ENCODE results near the gene RUNX1.

DNA sequence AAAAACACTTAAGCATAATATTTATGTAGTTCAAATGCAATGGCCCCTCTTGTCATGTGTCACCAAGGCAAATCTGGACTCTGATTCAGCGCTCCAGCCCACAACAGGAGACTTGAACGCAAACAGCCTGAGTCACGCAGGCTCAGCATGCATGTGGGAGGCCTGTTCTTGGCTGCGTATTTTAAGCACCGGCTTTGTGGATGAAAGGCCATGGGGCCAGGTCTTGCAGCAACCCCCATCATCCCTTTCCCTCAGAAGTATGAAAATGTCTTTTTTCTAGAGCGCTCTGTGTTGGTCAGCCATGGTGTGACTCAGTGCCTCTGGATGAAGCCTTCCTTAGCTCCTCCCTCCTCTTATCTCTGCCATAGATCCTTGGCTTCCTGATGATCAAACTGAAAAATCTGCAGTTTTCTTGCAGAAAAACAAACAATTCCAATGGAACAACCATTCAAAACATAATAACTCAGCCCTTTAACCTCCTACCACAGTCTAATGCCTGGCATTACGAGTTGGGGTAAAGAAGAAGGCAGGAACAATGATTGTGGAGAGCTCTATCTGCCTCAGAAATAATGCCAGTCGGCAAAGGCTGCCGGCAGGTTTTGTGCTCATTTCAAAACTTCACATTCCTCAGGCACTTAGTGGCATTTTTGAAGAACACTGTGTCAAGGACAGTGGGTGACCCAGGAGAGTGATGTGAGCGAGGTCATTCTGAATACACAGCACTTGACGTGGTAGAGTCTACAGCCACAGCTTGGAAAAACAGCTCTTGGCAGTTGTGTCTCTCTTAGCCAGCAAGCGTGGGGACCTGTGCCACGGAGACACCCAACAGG, 212.8 kb downstream of the RUNX1 start:
- TF ChIP-seq RELA (IDR thresholded peaks at IDR 0.05; ENCODE audit: borderline replicate concordance, partially characterized antibody) (no peak), ZNF592 (IDR thresholded peaks at IDR 0.05) (no peak), FOXM1 (IDR thresholded peaks at IDR 0.05; ENCODE audit: low read depth, low read length) (no peak)
- TF ChIP-seq, protein P1, sequence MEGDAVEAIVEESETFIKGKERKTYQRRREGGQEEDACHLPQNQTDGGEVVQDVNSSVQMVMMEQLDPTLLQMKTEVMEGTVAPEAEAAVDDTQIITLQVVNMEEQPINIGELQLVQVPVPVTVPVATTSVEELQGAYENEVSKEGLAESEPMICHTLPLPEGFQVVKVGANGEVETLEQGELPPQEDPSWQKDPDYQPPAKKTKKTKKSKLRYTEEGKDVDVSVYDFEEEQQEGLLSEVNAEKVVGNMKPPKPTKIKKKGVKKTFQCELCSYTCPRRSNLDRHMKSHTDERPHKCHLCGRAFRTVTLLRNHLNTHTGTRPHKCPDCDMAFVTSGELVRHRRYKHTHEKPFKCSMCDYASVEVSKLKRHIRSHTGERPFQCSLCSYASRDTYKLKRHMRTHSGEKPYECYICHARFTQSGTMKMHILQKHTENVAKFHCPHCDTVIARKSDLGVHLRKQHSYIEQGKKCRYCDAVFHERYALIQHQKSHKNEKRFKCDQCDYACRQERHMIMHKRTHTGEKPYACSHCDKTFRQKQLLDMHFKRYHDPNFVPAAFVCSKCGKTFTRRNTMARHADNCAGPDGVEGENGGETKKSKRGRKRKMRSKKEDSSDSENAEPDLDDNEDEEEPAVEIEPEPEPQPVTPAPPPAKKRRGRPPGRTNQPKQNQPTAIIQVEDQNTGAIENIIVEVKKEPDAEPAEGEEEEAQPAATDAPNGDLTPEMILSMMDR (IDR thresholded peaks at IDR 0.05 in 2 of 3, conservative IDR thresholded peaks at IDR 0.05 in 1 of 3; ENCODE audit: control insufficient read depth in 2 of 3, extremely low read depth in 1 of 3, insufficient read depth in 1 of 3, low read depth in 3 of 3, low read length in 3 of 3) = no peak
- TF ChIP-seq, protein P2, sequence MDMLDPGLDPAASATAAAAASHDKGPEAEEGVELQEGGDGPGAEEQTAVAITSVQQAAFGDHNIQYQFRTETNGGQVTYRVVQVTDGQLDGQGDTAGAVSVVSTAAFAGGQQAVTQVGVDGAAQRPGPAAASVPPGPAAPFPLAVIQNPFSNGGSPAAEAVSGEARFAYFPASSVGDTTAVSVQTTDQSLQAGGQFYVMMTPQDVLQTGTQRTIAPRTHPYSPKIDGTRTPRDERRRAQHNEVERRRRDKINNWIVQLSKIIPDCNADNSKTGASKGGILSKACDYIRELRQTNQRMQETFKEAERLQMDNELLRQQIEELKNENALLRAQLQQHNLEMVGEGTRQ (IDR thresholded peaks at IDR 0.05; ENCODE audit: borderline replicate concordance, low read depth, low read length) = no peak

Measured in GM12878 (cell line).